ENCODE data around the gene NRSN2.
A peak's percentile ranks its signal among the peaks of the same experiment; 100 is the strongest.

NRSN2 gene

GRCh38 chr20:310645-311044, 36.3 kb upstream of the NRSN2 start:
- peak overlapping the region; percentile 62 for H3K4me3 ChIP-seq (ENCODE audit: low read length)
- H3K27me3 ChIP-seq (replicated peaks; ENCODE audit: insufficient read depth, low read length): no peaks in the 10 kb centered on the region
- no peaks in the 10 kb centered on the region for H3K79me2 ChIP-seq (ENCODE audit: low read length)
- TF ChIP-seq CTCF (IDR thresholded peaks at IDR 0.05; ENCODE audit: low read length) (no peak), EZH2 (optimal IDR thresholded peaks at IDR 0.05; ENCODE audit: low read depth, low read length) (no peak), EZH2phosphoT487 (IDR thresholded peaks at IDR 0.05; ENCODE audit: low read length) (no peak)
- H3K9ac ChIP-seq (ENCODE audit: low read length): no peak overlapping the region
- H3K36me3 ChIP-seq (replicated peaks; ENCODE audit: insufficient read depth, low read length): no peaks in the 10 kb centered on the region
- H2AFZ ChIP-seq (ENCODE audit: low read length): peak overlapping the region; percentile 73
- peak overlapping the region; percentile 84 for H3K4me2 ChIP-seq (ENCODE audit: low read depth, low read length)
- no peak for DNase-seq
- no peaks in the 10 kb centered on the region for H3K9me3 ChIP-seq (replicated peaks; ENCODE audit: insufficient read depth, low read length)
- no peak overlapping the region for H3K27ac ChIP-seq (ENCODE audit: low read length)
- H3F3A ChIP-seq (ENCODE audit: insufficient read depth, low read length): 0 out of 2 replicates have a peak, but pooled peaks cover 5% of the 10 kb centered on the region
- H4K20me1 ChIP-seq (ENCODE audit: insufficient read depth, low read length): no peaks in the 10 kb centered on the region
- no peaks in the 10 kb centered on the region for H3K9me2 ChIP-seq (replicated peaks; ENCODE audit: insufficient read depth, low read length)
- H3K4me1 ChIP-seq (ENCODE audit: low read length): peaks cover 3% of the 10 kb centered on the region; the same call in 1 of the 2 replicates

GRCh38 chr20:311609-312008, 35.3 kb upstream of the NRSN2 start:
- Histone ChIP-seq H3F3A (ENCODE audit: insufficient read depth, low read length) (0 out of 2 replicates have a peak, but pooled peaks cover 5% of the 10 kb centered on the region), H3K4me1 (ENCODE audit: low read length) (peaks cover 3% of the 10 kb centered on the region; the same call in 1 of the 2 replicates), H3K27ac (ENCODE audit: low read length) (no peak overlapping the region), H3K79me2 (ENCODE audit: low read length) (no peaks in the 10 kb centered on the region), H3K36me3 (replicated peaks; ENCODE audit: insufficient read depth, low read length) (no peaks in the 10 kb centered on the region), H3K4me3 (ENCODE audit: low read length) (no peak overlapping the region), H3K4me2 (ENCODE audit: low read depth, low read length) (no peak overlapping the region), H3K9me3 (replicated peaks; ENCODE audit: insufficient read depth, low read length) (no peaks in the 10 kb centered on the region), H3K9ac (ENCODE audit: low read length) (no peak overlapping the region), H3K27me3 (replicated peaks; ENCODE audit: insufficient read depth, low read length) (no peaks in the 10 kb centered on the region), H3K9me2 (replicated peaks; ENCODE audit: insufficient read depth, low read length) (no peaks in the 10 kb centered on the region), H4K20me1 (ENCODE audit: insufficient read depth, low read length) (no peaks in the 10 kb centered on the region), H2AFZ (ENCODE audit: low read length) (no peak overlapping the region)
- TF ChIP-seq EZH2 (optimal IDR thresholded peaks at IDR 0.05; ENCODE audit: low read depth, low read length) (no peak), EZH2phosphoT487 (IDR thresholded peaks at IDR 0.05; ENCODE audit: low read length) (no peak), CTCF (IDR thresholded peaks at IDR 0.05; ENCODE audit: low read length) (no peak)
- no peak for DNase-seq

- Histone ChIP-seq H3K9ac (ENCODE audit: low read length) (no peak overlapping the region), H3K9me3 (replicated peaks; ENCODE audit: insufficient read depth, low read length) (no peaks in the 10 kb centered on the region), H4K20me1 (ENCODE audit: insufficient read depth, low read length) (no peaks in the 10 kb centered on the region), H3K4me3 (ENCODE audit: low read length) (no peak overlapping the region), H3K27ac (ENCODE audit: low read length) (no peak overlapping the region), H3K36me3 (replicated peaks; ENCODE audit: insufficient read depth, low read length) (no peaks in the 10 kb centered on the region), H3K9me2 (replicated peaks; ENCODE audit: insufficient read depth, low read length) (no peaks in the 10 kb centered on the region), H3K27me3 (replicated peaks; ENCODE audit: insufficient read depth, low read length) (no peaks in the 10 kb centered on the region), H2AFZ (ENCODE audit: low read length) (no peak overlapping the region), H3K79me2 (ENCODE audit: low read length) (no peaks in the 10 kb centered on the region), H3K4me2 (ENCODE audit: low read depth, low read length) (no peak overlapping the region), H3F3A (ENCODE audit: insufficient read depth, low read length) (0 out of 2 replicates have a peak, but pooled peaks cover 5% of the 10 kb centered on the region), H3K4me1 (ENCODE audit: low read length) (peaks cover 3% of the 10 kb centered on the region; the same call in 1 of the 2 replicates)
- TF ChIP-seq CTCF (IDR thresholded peaks at IDR 0.05; ENCODE audit: low read length): no peak
- TF ChIP-seq EZH2 (optimal IDR thresholded peaks at IDR 0.05; ENCODE audit: low read depth, low read length): no peak
- no peak for TF ChIP-seq EZH2phosphoT487 (IDR thresholded peaks at IDR 0.05; ENCODE audit: low read length)
- DNase-seq: no peak
Observed at GRCh38 chr20:312067-312466, 34.8 kb upstream of the NRSN2 start.
